NCI-H345 treated with DMSO at 0.1 percent for 48 hours (cell line): Measurements from ENCODE around the gene CDKL5.
"Not testable (repeated sequence)": the region's sequence is repeated elsewhere in the genome, so short reads cannot be mapped to it uniquely, and the experiment has no call there.

Experiments
- DNase-seq: peaks from one replicate; lab custom pipeline; 2025; ENCODE audit not compliant: unreplicated experiment; lab: John Stamatoyannopoulos, UW

The CDKL5 gene

DNA sequence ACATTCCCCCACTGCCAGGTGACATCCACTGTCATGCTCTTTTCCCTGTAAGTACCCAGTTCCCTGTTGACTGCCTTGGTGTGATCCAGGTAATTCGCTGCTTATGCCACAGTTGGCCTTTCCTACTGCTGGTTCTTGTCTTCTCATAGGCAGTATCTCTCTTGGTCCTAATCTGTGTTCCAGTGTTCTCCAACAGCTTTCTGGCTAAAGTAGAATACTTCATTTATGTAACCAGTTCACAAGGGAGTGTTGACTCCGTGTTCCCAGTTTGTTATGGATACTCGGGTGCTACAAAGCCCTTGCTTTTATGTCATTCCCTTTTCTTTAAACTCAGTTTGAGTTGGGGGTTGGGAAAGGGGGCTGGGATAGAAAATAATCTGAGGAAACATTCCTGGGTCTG is 148.1 kb downstream of the CDKL5 start:
- no peak for DNase-seq

DNA sequence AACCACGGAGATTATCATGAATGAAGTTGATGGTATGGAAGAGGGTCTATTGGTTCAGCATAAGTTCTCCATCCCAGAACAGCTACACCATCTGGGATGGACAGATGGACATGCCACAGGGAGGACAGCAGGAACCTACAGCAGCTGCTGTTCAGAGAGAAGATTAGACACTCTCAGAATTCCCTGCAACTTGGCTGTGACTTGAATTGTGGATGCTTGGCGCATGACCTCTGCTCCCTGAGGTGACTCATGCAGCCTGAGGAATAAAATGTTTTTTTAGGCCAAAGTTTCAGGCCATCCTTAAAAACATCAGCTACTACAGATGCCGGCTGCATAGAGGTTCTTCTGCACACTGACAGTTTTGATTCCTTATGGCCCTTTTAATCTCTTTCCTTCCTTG is 149.2 kb downstream of the CDKL5 start:
- DNase-seq = no peak

DNA sequence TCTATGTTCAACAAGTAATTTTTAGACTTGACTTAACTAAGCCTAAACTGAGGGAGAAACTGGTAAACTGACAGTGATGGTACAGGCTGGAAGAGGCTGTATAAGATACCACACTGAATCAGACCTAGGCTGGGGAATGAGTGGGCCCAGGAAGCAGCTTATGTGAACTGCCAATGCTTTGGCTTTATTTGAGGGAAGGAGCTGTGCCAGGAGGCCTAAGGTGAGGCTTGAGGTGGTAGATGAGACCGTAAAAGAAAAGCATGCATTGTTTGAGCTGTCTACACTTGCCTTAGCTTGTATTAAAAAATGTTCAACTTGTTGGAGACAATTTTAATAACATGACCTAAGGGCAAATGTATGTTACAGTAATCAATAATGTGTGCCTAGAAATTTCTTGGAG is 150.3 kb downstream of the CDKL5 start:
- DNase-seq = no peak

DNA sequence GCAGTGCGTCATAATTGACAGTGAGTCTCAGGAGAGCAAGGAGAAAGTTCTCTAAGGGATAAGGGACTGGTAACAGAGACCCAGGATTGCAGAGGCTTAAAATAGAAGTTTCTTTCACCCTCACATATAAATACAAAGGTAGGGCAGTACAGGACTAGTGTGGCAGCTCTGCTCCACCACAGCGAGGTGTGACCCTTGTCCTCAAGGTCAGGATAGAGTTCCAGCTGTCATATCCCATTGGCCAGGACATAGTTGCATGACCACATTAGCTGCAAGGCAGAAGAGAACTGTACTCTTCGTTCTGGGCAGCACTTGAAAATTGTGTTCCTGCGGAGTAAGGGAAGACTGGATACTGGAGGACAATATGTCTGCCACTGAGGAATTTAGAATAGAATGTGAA is 152.0 kb downstream of the CDKL5 start:
- DNase-seq = no peak

DNA sequence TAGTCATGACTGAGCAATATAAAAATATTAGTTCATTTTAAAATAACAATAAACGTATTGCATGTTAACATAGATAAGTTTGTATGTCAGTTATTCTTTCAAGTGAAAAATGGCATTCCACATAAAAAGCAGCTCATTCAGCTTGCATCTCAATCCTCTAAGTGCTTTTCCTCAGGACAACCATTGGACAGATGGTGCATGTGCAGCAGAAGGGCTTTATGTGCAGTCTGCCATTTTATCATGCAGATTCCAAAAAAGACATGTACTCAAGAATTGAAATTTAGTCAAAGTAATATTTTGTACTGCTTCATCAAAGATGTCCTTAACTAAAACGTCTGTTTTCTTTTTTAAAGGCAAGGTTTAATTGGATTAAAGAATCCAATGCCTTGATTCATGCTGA is 153.1 kb downstream of the CDKL5 start:
- no peak for DNase-seq

DNA sequence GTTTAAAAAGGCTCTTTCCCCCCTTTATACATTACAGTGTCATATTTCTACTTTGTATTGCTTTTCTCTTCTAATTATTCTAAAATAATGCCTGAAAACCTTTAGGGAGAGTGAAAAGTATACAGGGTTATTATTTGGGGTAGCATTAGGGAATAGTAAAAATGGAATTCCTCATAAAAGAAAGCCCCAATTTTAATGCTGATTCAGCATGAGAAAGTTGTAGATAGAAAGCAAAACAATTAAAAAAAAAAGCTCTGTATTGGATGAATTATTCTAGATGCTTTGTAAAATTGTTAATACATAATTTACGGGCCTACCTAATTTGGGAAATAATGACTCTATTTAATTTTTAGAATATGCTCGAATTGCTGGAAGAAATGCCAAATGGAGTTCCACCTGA is 154.1 kb downstream of the CDKL5 start:
- DNase-seq = no peak

DNA sequence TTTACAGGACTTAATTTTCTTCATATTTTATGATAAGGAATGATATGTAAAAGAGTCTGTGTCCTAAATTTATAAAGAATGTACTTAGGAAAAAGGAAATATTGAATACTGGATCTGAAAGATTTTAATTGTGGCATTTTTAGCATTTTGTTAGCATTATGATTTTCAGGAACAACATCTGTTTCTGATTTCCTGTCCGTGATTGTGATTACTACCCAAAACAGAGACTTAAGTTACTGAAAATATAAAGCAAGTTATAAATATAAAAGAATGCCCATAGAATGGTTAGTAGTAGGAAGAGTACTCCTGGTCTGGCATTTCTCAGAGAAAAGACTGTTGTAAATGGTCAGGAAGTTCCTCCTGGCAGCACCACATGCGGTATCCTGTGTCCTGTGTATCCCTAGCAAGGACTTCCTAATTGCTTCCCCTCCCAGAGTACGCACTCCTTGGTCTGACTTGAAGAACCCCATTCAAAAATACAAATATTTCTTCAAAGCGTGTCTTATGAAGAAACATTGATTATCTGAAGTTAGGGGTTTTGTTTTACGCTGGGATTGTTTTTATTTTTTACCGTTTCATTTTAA is 157.6 kb downstream of the CDKL5 start:
- no peak for DNase-seq

DNA sequence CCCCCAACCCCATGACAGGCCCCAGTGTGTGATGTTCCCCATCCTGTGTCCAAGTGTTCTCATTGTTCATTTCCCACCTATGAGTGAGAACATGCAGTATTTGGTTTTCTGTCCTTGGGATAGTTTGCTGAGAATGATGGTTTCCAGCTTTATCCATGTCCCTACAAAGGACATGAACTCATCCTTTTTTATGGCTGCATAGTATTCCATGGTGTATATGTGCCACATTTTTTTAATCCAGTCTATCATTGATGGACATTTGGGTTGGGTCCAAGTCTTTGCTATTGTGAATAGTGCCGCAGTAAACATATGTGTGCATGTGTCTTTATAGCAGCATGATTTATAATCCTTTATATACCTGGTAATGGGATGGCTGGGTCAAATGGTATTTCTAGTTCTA is 163.9 kb downstream of the CDKL5 start:
- DNase-seq = not testable (repeated sequence)

DNA sequence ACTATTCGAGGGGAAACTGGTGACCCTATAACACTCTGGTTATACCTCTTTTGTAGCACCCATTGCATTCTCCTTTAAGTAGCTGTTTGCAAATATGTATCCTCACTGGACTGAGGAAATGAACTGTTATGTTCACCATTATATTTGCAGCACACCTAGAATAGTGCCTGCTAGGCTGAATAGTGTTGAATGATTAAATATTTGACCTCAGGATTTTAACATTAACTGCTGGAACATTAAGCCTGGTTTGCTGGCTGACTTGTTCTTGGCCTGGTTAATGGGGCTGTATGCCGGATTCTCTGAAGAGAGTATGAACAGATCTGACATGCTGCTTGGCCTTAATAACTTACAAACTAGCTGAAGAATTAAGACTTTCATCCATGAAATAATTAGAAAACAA is 166.4 kb downstream of the CDKL5 start:
- no peak for DNase-seq

DNA sequence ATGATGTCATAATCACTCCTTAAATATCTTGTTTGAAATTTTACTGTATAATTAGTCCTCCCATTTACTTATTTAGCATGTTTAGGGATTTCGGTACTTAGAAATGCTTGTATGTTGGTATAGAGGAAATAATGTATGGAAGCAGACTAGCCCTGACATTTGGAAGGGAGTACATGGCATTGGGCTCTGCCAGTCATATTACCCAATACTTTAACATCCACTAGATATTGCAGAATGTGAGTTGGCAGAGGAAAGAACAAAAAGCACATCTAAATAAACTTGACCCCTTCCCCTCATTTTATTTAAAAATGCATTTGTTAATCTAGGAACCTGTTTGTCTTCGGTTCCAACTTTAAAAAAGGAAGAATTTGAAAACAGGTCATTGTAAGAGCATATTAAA is 168.7 kb downstream of the CDKL5 start:
- DNase-seq = no peak

DNA sequence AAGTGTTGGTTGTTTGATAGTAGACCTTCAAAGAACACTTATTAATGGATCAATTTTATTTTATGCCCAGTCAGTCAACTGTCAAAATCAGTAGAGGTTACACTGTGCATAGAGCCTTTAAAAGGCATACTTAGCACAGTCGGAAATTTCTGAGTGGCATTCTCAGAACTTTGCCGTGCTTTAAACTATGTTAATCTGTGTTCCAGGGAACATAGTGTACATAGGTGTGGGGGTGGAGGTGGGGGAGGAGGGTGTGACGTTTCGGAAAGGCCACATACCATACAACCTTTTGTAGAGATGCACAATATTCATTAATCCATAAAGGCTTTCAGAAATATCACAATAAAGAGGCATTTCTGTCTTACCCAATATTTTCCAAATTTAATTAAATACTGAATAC is 170.7 kb downstream of the CDKL5 start:
- no peak for DNase-seq

DNA sequence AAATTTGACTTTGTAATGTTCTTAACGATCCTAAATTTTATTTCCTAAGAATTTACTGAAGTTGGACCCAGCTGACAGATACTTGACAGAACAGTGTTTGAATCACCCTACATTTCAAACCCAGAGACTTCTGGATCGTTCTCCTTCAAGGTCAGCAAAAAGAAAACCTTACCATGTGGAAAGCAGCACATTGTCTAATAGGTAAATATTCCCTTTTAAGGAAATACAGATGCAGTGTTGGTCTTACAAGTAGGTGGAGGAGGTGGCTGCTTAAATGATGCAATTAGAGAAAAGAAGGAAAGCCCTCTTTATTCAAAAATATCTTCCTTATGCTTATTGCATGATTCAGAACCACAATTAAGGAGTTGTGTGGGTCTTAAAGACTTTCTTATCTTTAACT is 173.0 kb downstream of the CDKL5 start:
- DNase-seq = no peak

DNA sequence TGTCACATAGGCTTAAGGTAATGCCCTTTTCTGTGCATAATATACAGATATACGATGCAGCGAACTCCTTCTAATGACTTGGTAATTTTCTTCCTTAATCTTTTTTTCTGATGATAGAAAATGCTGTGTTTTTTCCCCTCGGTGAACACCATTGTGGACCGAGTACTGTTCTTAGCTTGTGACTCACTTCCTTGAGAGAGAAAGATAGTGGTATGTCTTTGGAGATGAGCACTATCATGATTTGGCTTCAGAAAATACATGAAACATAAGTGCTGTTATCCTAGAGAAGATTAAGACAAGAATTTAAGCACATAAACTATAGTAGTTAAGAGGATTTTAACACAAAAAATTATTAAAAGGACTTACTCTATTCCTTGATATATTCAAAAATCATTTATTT is 182.6 kb downstream of the CDKL5 start:
- DNase-seq = no peak

DNA sequence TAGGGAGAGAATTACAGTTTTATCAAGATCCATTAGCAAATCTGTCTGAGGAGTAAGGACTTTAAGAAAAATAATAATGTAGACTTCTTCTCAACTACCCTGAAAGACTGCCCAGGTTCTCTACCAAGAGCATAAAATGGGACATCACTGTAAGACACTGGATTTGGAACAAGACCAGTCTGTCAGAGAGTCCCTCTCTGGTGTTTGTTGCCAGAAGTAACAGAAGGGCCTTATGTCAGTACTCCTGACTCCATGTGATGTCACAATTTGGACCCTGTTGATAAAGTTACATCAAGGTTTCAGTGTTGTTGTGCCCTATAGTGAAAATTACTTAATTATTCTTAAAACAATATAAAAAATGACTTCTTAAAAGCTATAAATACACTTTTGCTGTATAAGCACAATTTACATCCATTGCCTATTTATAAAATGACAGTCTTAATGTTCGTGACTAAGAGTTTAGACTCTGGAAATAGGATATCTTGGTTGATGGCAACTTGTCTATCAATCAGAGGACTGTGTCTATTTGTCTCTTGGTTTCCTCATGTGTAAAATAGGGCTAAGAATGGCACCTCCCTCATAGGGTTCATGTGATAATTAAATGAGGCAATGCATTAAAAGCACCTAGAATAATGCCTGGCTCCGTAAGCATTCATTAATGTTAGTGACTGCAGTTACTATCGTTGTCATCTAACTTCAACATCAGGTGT is 188.7 kb downstream of the CDKL5 start:
- DNase-seq = no peak

DNA sequence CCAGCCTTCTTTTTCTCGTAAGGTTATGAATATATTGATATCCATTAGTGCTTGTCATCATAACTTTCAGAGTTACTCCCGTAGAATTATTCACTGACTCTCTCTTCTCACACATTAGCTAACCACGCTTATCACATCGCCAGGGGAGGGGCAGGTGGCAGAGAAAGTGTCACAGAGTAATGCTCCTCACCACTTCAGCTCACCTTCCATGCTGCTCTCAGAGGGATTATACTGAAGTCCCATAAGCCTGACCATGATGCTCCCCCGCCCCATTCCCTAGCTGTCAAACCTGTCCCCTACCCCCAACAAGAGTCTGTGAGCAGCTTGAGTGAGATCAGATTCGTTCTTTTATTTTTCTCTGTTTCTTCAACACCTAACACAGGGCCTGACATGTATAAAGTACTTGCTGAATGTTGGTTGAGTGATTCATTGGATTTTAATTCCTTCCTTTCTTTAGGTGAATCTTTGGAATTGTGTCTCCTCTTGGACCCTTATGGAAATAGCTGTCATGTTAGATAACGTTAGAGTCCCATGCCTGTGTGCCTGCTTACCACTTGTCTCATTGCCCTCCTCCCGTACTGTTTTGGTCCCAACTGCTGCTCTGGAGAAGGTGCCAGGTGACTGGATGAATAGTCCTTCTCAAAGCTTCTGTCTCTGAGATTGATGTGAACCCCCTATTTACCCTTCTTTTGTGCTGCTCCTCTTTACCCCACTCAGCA is 191.4 kb downstream of the CDKL5 start:
- DNase-seq = no peak

DNA sequence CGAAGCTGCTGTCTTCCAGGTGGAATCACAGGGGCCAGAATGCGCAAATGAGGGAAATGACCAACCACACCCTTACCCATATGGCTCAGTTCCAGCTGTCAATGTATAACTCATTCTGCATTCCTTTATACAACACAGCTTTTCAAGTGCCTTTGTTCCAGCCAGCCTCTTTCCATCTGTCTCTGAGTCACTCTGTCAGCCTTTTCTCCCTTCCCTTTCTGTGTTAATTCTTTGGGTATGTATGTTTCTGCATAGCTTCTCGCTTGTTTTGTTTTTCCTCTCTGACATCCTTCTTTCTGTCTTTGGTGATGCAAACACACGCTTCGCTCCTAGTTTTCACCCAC is 192.0 kb downstream of the CDKL5 start:
- DNase-seq = peak; percentile 3

DNA sequence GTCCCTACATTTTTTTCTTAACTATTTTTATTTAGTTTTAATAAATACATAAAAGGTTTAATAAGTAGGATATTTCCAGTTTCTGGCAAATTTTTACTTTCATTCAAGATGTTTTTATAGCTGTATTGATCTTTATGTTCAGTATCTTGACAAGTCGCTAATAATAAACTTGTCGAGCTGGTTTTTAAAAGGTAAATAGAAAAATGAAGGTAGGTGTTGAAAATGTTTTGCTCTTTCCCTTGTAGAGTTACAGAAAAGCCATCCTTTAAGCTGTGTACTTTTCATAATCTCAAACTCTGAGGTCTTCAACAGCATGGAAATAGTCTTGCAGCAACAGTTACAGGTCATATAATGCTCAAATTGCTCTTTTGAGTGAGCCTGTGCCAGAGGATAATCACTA is 193.9 kb downstream of the CDKL5 start:
- no peak for DNase-seq

DNA sequence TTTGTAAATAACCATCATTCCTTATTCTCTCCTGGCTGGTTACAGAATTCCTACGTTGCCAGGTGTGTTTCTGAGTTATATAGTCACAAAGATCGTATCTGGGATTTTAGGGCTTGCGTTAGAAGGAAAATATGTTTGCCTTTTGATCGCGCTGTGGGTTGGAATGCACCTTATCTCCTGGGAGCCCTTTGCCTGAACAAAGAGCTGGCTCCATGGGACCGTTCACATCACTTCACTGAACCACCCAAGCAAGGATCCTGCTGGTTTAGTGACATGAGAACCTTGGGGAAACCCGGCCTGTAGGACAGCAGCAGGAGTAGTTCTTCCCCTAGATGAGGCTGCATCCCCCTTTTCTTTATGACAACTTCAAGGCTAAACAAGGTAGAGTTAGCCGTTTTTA is 194.9 kb downstream of the CDKL5 start:
- no peak for DNase-seq

DNA sequence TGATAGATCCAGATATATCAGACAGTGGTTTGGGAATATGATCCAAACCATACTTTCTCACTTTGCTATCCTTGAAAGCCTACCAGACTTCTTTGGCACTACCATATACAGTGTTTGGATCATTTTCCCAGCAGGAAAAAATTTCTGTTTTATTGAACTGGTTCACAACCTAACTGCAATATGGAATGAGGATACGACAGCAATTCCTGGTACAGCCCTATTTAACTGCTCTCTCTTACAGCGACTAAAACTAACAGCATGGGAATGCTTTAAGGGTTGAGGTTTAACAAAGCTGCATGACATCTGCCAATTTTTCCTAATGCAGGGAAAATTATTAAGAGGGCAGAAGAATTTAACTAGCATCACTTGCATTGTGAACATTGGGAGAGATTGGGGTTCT is 199.2 kb downstream of the CDKL5 start:
- no peak for DNase-seq

DNA sequence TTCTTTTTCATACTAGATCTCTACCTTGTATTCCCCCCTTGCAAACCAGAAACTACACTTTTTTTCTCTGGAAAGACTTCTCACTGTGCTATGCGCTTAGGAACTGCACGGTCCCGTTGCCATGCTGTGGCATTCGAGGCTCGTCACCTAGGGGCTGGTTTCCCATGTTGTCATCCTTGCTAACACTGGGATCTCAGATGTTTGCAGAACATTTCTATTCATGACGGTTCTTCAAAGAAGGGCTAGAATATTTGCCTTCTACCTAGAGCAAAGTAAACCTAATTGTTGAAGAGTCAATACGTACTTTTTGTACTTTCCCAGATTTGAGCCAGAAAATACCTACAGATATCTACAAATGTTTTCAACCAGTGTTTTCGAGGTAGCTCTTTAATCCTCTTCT is 205.5 kb downstream of the CDKL5 start:
- DNase-seq = no peak

DNA sequence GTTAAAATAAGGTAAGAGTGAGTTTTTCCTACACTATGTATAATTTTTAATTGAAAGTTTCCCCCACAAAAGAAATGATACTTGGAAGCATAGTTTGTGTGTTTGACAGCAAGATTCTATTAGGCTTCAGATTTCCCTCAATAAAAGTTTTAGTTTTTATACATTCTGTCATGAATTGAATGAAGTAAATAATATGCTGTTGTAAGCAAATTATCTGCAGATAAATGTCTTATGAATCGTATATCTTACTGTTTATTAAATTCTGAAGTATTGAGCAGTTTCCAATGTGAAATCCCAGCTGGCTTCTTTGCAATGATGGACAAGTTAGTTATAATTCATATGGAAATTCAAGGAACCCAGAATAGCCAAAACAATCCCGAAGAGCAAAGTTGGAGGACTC is 213.0 kb downstream of the CDKL5 start:
- DNase-seq = no peak

DNA sequence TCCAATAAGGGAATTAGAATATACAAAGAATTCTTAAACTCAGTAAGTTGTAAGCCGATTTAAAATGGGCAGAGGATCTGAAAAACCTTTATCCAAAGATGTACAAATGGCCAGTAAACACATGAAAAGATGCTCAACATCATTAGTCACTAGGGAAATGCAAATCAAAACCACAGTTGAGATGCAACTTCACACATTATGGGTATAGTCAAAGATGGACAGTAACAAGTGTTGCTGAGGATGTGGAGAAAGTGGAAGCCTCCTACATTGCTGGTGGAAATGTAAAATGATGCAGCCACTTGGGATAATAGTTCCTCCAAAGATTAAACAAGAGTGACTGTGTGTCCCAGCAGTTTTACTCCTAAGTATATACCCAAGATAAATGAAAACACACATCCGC is 213.9 kb downstream of the CDKL5 start:
- no peak for DNase-seq

DNA sequence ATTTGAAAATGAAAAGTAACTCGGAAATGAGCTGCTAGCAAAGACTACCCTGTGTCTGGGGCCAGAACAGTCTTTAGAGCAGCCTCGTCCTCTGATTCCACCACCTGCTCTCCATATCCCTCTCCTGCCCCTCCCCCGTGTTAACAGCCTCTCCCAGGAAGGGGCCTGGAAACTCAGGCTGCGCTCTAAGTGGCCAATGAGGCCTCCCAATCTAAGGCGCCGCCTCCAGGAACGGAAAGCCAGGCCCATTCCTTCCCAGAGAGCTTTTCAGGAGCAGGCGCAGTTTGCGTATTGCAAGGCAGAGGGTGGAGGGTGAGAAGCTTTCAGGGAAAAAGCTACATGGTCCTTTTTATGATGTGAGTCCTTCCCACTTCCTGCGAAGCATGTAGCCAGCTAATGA is 215.3 kb downstream of the CDKL5 start:
- no peak for DNase-seq
